ENCODE results near the gene ATP2A2.
"Not testable (repeated sequence)": the region's sequence is repeated elsewhere in the genome, so short reads cannot be mapped to it uniquely, and the experiment has no call there.

ATP2A2 gene

GRCh38 chr12:110255890-110256456 lies 25.1 kb upstream of the ATP2A2 start:
- not testable (repeated sequence) for H3K27ac ChIP-seq (ENCODE audit: low read depth, low read length); H3K9ac ChIP-seq (ENCODE audit: low read length in 5 of 5); H3K27me3 ChIP-seq (ENCODE audit: control insufficient read depth in 5 of 5, insufficient read depth in 4 of 5, low read length in 5 of 5); H3K4me3 ChIP-seq (ENCODE audit: low read depth in 1 of 5, low read length in 5 of 5); H3K36me3 ChIP-seq (ENCODE audit: control insufficient read depth in 5 of 5, insufficient read depth in 5 of 5, low read length in 5 of 5); H3K9me3 ChIP-seq (ENCODE audit: control insufficient read depth in 5 of 5, low read length in 5 of 5)
- H3K4me1 ChIP-seq (ENCODE audit: control insufficient read depth in 5 of 5, insufficient read depth in 5 of 5, low read length in 5 of 5) = peaks cover 2 to 32% (median 29%) of the 10 kb centered on the region in 5 donors

- Histone ChIP-seq H3K27me3 (ENCODE audit: control insufficient read depth in 5 of 5, insufficient read depth in 4 of 5, low read length in 5 of 5) (no peaks in the 10 kb centered on the region), H3K4me1 (ENCODE audit: control insufficient read depth in 5 of 5, insufficient read depth in 5 of 5, low read length in 5 of 5) (peaks cover 2 to 25% (median 23%) of the 10 kb centered on the region in 5 donors), H3K4me3 (ENCODE audit: low read depth in 1 of 5, low read length in 5 of 5) (peak overlapping the region in 3 of 5 donors; percentile 27 to 41 (median 34)), H3K27ac (ENCODE audit: low read depth, low read length) (peak overlapping the region; percentile 60), H3K9me3 (ENCODE audit: control insufficient read depth in 5 of 5, low read length in 5 of 5) (no peaks in the 10 kb centered on the region), H3K9ac (ENCODE audit: low read length in 5 of 5) (peak overlapping the region in 2 of 5 donors; percentile 9 to 39), H3K36me3 (ENCODE audit: control insufficient read depth in 5 of 5, insufficient read depth in 5 of 5, low read length in 5 of 5) (no peaks in the 10 kb centered on the region)
These were observed 24.1 kb upstream of the ATP2A2 start for GRCh38 chr12:110256780-110257431.

GRCh38 chr12:110258466-110258865 lies 22.6 kb upstream of the ATP2A2 start:
- no peak overlapping the region for H3K9ac ChIP-seq (ENCODE audit: low read length in 5 of 5)
- no peaks in the 10 kb centered on the region for H3K9me3 ChIP-seq (ENCODE audit: control insufficient read depth in 5 of 5, low read length in 5 of 5)
- no peak overlapping the region for H3K27ac ChIP-seq (ENCODE audit: low read depth, low read length)
- peaks cover 2 to 17% (median 15%) of the 10 kb centered on the region in 5 donors for H3K4me1 ChIP-seq (ENCODE audit: control insufficient read depth in 5 of 5, insufficient read depth in 5 of 5, low read length in 5 of 5)
- H3K27me3 ChIP-seq (ENCODE audit: control insufficient read depth in 5 of 5, insufficient read depth in 4 of 5, low read length in 5 of 5) = no peaks in the 10 kb centered on the region
- H3K4me3 ChIP-seq (ENCODE audit: low read depth in 1 of 5, low read length in 5 of 5) = no peak overlapping the region
- H3K36me3 ChIP-seq (ENCODE audit: control insufficient read depth in 5 of 5, insufficient read depth in 5 of 5, low read length in 5 of 5) = no peaks in the 10 kb centered on the region

- Histone ChIP-seq H3K9me3 (ENCODE audit: control insufficient read depth in 5 of 5, low read length in 5 of 5) (no peaks in the 10 kb centered on the region), H3K27ac (ENCODE audit: low read depth, low read length) (no peak overlapping the region), H3K9ac (ENCODE audit: low read length in 5 of 5) (no peak overlapping the region)
These were observed 18.3 kb upstream of the ATP2A2 start for GRCh38 chr12:110262442-110263388.

GRCh38 chr12:110266381-110266960 lies 14.6 kb upstream of the ATP2A2 start:
- no peak overlapping the region for H3K9ac ChIP-seq (ENCODE audit: low read length in 5 of 5)
- no peaks in the 10 kb centered on the region for H3K27me3 ChIP-seq (ENCODE audit: control insufficient read depth in 5 of 5, insufficient read depth in 4 of 5, low read length in 5 of 5)
- H3K4me1 ChIP-seq (ENCODE audit: control insufficient read depth in 5 of 5, insufficient read depth in 5 of 5, low read length in 5 of 5) = peaks cover 4 to 21% (median 14%) of the 10 kb centered on the region in 5 donors
- H3K27ac ChIP-seq (ENCODE audit: low read depth, low read length) = no peak overlapping the region
- no peaks in the 10 kb centered on the region for H3K36me3 ChIP-seq (ENCODE audit: control insufficient read depth in 5 of 5, insufficient read depth in 5 of 5, low read length in 5 of 5)
- H3K9me3 ChIP-seq (ENCODE audit: control insufficient read depth in 5 of 5, low read length in 5 of 5) = no peaks in the 10 kb centered on the region
- no peak overlapping the region for H3K4me3 ChIP-seq (ENCODE audit: low read depth in 1 of 5, low read length in 5 of 5)

More at GRCh38 chr12:110262442-110263388, 18.3 kb upstream of the ATP2A2 start:
- H3K4me3 ChIP-seq (ENCODE audit: low read depth in 1 of 5, low read length in 5 of 5) = no peak overlapping the region
- H3K36me3 ChIP-seq (ENCODE audit: control insufficient read depth in 5 of 5, insufficient read depth in 5 of 5, low read length in 5 of 5) = no peaks in the 10 kb centered on the region
- no peaks in the 10 kb centered on the region for H3K27me3 ChIP-seq (ENCODE audit: control insufficient read depth in 5 of 5, insufficient read depth in 4 of 5, low read length in 5 of 5)
- H3K4me1 ChIP-seq (ENCODE audit: control insufficient read depth in 5 of 5, insufficient read depth in 5 of 5, low read length in 5 of 5) = peaks cover 4 to 14% (median 12%) of the 10 kb centered on the region in 5 donors

- peak overlapping the region in 1 of 5 donors; percentile 30 for H3K9ac ChIP-seq (ENCODE audit: low read length in 5 of 5)
- H3K4me1 ChIP-seq (ENCODE audit: control insufficient read depth in 5 of 5, insufficient read depth in 5 of 5, low read length in 5 of 5) = peaks cover 4 to 21% (median 14%) of the 10 kb centered on the region in 5 donors
- no peaks in the 10 kb centered on the region for H3K36me3 ChIP-seq (ENCODE audit: control insufficient read depth in 5 of 5, insufficient read depth in 5 of 5, low read length in 5 of 5)
- H3K4me3 ChIP-seq (ENCODE audit: low read depth in 1 of 5, low read length in 5 of 5) = peak overlapping the region; percentile 5 to 44 (median 15)
- H3K27ac ChIP-seq (ENCODE audit: low read depth, low read length) = no peak overlapping the region
- H3K27me3 ChIP-seq (ENCODE audit: control insufficient read depth in 5 of 5, insufficient read depth in 4 of 5, low read length in 5 of 5) = no peaks in the 10 kb centered on the region
- H3K9me3 ChIP-seq (ENCODE audit: control insufficient read depth in 5 of 5, low read length in 5 of 5) = no peaks in the 10 kb centered on the region
These were observed 13.9 kb upstream of the ATP2A2 start for GRCh38 chr12:110266980-110267620.

- H3K27ac ChIP-seq (ENCODE audit: low read depth, low read length) = no peak overlapping the region
- no peak overlapping the region for H3K4me3 ChIP-seq (ENCODE audit: low read depth in 1 of 5, low read length in 5 of 5)
- H3K4me1 ChIP-seq (ENCODE audit: control insufficient read depth in 5 of 5, insufficient read depth in 5 of 5, low read length in 5 of 5) = peaks cover 4 to 21% (median 14%) of the 10 kb centered on the region in 5 donors
- H3K36me3 ChIP-seq (ENCODE audit: control insufficient read depth in 5 of 5, insufficient read depth in 5 of 5, low read length in 5 of 5) = no peaks in the 10 kb centered on the region
- H3K9me3 ChIP-seq (ENCODE audit: control insufficient read depth in 5 of 5, low read length in 5 of 5) = no peaks in the 10 kb centered on the region
- H3K27me3 ChIP-seq (ENCODE audit: control insufficient read depth in 5 of 5, insufficient read depth in 4 of 5, low read length in 5 of 5) = no peaks in the 10 kb centered on the region
- no peak overlapping the region for H3K9ac ChIP-seq (ENCODE audit: low read length in 5 of 5)
These were observed 11.4 kb upstream of the ATP2A2 start for GRCh38 chr12:110269622-110270124.

GRCh38 chr12:110270125-110270962 lies 10.7 kb upstream of the ATP2A2 start:
- no peak overlapping the region for H3K9ac ChIP-seq (ENCODE audit: low read length in 5 of 5)
- H3K27ac ChIP-seq (ENCODE audit: low read depth, low read length) = no peak overlapping the region
- H3K27me3 ChIP-seq (ENCODE audit: control insufficient read depth in 5 of 5, insufficient read depth in 4 of 5, low read length in 5 of 5) = no peaks in the 10 kb centered on the region
- H3K4me1 ChIP-seq (ENCODE audit: control insufficient read depth in 5 of 5, insufficient read depth in 5 of 5, low read length in 5 of 5) = peaks cover 4 to 21% (median 14%) of the 10 kb centered on the region in 5 donors
- no peak overlapping the region for H3K4me3 ChIP-seq (ENCODE audit: low read depth in 1 of 5, low read length in 5 of 5)
- H3K9me3 ChIP-seq (ENCODE audit: control insufficient read depth in 5 of 5, low read length in 5 of 5) = no peaks in the 10 kb centered on the region
- no peaks in the 10 kb centered on the region for H3K36me3 ChIP-seq (ENCODE audit: control insufficient read depth in 5 of 5, insufficient read depth in 5 of 5, low read length in 5 of 5)

GRCh38 chr12:110271015-110271414 lies 10.0 kb upstream of the ATP2A2 start:
- H3K4me3 ChIP-seq (ENCODE audit: low read depth in 1 of 5, low read length in 5 of 5) = no peak overlapping the region
- H3K27me3 ChIP-seq (ENCODE audit: control insufficient read depth in 5 of 5, insufficient read depth in 4 of 5, low read length in 5 of 5) = no peaks in the 10 kb centered on the region
- no peak overlapping the region for H3K27ac ChIP-seq (ENCODE audit: low read depth, low read length)
- H3K9me3 ChIP-seq (ENCODE audit: control insufficient read depth in 5 of 5, low read length in 5 of 5) = no peaks in the 10 kb centered on the region
- H3K4me1 ChIP-seq (ENCODE audit: control insufficient read depth in 5 of 5, insufficient read depth in 5 of 5, low read length in 5 of 5) = peaks cover 4 to 21% (median 14%) of the 10 kb centered on the region in 5 donors
- H3K36me3 ChIP-seq (ENCODE audit: control insufficient read depth in 5 of 5, insufficient read depth in 5 of 5, low read length in 5 of 5) = no peaks in the 10 kb centered on the region
- H3K9ac ChIP-seq (ENCODE audit: low read length in 5 of 5) = no peak overlapping the region

Measured in subcutaneous abdominal adipose tissue (tissue), 5 donors.